Stimulated activated CD8-positive, alpha-beta memory T cell treated with anti-CD3 and anti-CD28 coated beads, Interleukin-4, amount 100 ng/mL, for 1 hour (primary cell): Measurements from ENCODE around the gene KCTD16.

Experiments
- DNase-seq, 2 donors: peaks; one replicate each; pipeline ENCODE4 v3.0.0-alpha.2; 2020; ENCODE audit warnings: low read depth in 2 of 2, low spot score in 1 of 2

KCTD16 gene

DNA sequence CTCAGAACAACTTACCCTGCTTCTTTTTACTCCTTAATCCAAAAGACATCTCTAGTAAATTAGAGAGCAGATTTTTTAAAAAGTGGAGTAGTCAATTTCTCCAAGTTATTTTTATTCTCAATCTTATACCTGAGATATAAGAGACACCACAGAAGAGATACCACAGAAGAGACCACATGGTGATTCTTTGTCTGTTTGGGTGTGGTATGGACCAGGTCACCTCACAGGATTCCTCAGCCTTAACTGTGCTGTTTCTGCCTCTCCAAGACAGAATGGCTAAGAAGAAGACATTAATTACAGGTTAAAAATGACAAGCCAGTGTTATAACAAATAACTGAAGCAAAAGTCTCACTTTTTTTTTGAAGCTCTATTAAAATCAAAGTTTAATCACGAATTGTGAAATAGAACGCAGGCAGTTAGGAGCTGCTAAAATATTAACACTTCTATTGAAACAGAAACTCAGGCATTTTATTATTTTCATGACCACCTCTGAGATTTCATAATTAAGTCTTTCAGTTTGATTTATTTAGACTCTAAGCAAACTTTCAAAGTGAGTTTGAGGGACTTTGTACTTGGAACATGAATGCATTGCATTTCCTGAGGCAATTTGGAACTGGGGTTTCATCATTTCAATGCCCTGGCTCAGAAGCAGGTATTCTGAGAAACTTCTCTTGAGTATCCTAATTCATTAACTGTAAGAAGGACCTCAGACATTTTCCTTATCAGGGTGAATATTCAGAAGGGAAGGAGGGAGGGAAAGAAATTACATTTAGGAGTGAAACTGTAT lies 280.7 kb downstream of the KCTD16 start:
- no peak for DNase-seq

DNA sequence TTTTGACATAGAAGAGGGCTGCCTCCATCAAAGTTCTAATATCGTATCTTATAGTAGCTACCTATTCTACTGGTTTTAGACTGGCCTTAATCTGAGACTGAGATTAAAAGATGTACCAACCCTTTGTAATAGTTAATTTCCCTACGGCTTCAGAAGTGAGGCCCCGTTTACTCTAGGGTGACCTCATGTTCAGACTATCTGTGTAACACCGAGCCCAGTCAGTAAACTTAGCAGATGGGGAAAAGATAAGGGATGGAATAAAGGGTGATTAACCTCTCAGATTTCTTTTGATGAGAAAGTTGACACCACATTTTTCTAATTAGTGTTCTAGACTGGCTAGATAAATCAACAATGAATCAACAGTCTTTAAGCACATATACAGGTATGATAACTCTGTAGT lies 283.1 kb downstream of the KCTD16 start:
- no peak for DNase-seq

DNA sequence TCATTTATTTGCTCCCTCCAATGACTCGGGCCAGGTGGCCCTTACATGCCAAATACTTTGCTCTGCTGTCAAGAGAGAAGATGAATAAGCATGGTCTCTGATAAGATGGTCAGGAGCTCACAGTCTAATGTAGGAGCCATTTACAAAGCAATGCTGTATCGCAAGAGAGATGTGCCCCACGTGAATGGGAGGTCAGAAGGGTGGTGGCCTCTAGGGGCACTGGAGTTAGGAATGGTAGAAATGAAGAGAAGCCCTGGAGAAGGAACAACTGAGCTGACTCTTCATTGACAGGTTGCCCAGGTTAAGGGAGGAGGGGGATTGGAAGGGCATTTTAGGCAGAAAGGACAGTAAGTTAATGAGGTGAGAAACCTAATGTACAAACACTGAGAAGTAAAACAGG lies 286.5 kb downstream of the KCTD16 start:
- DNase-seq, result no peak

DNA sequence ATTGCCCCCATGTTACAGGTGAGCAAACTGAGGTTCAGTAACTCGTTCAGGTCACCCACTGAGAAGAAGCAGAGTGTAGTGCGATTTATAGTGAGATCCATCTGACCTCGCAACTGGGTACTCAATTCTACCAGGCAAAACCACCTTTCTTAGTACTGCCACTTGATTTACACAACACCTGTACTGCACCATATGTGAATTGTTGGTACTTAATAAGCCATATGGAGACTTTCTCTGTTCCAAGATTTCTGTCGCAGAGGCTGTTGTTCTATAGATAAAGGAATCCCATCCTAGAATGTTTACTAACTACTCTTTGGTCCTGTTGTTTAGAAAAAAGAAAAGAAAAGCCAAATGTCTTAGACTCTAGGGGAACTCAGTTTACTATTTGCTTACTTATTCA lies 287.5 kb downstream of the KCTD16 start:
- no peak for DNase-seq

DNA sequence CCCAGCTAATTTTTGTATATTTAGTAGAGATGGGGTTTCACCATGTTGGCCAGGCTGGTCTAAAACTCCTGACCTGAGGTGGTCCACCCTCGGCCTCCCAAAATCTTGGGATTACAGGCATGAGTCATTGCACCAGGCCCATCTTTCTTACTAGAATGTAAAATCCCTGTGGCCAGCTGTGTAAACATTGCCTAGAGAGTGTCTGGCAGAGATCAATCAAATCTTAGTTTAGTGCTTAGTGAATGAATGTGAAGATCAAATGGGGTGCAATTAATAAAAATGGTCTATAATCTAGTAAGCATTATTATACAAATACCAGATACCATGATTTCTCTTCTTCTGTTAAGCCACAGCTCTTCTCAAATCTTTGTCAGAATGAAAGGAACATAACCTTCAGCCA lies 289.9 kb downstream of the KCTD16 start:
- no peak for DNase-seq

DNA sequence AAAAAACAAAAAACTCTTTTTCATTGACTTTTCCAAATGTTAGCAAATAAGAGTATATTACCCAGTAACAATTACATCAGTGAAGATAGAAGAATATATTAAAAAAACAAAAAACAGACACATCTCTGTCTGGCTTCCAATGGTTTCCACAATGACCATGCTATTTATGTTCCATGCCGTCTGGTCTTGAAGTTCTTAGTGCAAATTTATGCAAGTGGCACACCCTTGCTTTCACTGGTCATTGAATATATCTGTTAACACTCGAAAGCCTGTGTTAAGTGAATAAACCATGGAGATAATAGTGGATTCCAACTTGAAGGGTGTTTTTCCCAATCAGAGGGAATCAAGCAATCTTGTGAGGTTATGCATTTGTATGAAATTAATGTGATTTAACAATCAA lies 291.9 kb downstream of the KCTD16 start:
- no peak for DNase-seq

DNA sequence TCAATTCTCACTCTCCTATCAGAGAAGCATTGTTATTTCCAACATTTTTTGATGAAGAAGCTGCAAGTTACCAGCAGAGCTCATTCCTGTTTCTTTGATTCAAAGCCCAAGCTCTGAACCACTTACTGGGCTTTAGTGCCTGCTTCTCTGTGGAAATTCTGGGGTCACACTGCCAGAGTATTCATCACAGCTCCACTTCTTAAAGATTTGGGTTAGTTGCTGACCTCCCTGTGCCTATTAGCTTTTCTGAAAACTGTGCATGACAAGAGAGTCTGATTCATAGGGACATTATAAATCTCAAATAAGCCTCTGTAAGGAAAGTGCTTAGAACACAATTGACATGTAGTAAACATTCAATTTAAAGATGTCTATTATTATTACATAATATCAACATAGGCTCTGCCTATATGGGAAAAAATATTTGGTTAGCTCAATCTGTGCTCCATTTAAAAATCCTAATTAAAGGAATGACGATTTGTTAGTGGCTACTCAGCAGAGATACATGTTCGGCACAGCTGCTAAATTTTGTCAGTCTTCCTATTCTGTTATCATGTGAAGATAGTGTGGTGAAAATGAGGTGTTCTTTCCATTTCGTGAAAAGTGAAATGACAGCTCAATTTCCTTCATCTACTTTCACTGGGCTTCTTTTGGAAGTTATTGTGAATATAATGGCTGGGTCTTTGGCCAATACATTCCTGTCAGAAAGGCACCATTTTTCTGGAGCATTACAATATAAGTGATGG lies 293.0 kb downstream of the KCTD16 start:
- DNase-seq, result no peak

DNA sequence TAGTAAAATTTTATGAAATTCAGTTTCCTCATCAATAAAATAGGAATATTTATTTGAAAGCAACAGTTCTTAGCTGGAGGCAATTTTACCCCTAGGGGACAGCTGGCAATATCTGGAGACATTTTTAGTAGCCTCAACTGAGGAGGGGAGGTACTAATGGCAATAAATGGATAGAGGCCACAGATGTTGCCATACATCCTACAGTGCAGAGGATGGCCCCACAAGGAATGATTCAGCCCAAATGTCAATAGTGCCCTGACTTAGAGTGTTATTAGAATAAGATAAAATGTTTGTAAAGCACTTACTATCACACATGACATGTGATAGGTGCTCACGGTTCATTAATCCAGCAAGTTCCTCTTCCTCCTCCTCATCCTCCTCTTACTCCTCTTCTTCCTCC lies 293.6 kb downstream of the KCTD16 start:
- DNase-seq, result no peak

DNA sequence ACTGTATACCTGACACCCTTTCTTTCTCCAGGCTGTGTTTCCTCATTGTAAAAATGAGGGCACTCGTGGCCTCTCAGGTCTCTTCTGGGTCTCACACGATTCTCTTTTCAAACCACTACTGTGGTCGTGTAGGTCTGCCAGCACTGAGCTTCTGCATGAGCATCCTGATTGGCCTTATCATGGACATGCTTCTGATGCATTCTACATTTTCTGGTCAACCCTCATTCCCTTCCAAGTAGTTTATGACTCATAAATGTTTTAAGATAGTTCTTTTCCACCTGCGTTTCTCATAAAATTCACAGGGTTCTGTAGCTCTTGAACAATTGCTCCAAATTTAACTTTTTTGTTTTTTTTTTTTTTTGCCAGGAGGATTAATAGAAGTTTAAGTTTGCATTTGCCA lies 294.8 kb downstream of the KCTD16 start:
- DNase-seq, result no peak

DNA sequence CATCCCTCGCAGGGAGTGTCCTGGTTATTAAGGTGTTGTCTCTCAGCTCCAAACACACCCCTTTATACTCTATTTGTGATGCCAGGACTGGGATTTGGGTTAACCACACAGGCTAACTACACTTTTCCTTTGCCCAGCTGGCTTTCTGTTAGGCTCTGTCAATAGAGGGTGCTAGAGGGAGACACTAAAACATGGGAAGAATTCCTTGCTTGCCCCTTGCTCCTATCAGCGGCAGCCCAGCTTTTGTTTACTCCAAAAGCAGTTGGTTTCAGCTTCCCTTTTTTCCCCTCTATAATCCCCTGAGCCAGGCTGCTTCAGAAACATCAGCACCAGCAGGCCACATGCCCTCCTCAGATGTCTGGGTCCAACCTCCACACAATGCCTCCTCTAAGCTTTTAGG lies 297.1 kb downstream of the KCTD16 start:
- DNase-seq, result no peak

DNA sequence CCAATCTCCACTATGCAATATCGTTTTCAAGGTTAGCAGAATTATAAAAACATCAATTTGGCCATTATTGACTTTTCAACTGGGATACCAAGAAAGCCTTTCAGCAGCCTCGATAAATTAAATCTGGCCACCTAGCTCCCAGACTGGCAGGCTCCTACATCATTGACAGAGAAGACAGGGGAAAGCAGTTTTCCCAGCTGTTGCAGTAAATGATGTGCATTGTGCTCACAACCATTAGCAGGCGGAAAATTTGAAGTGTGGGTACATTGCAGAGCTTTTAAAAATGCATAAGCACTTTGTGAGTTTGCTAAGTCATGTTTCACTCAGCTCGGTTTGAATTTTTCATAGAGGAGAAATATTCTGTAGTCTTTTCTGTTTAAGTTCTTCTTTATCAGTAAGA lies 297.9 kb downstream of the KCTD16 start:
- DNase-seq, result no peak

DNA sequence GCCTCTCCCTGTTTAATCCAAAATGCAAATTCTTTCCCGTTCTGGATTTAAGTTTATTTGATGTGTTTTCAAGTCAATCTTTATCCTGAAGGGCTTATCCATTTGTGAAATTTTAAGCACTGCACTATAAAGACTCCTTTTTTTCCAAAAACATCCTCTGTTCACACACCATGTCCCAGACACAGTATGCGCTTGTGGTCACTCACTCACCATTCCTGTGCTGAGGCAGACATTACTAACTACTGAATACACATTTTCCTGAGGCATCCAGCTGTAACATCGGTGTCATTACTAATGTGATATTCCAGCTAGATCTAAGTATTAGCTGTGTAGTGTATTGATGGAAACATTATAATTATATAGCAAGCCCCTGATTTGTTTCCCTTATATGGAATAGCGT lies 298.4 kb downstream of the KCTD16 start:
- no peak for DNase-seq

DNA sequence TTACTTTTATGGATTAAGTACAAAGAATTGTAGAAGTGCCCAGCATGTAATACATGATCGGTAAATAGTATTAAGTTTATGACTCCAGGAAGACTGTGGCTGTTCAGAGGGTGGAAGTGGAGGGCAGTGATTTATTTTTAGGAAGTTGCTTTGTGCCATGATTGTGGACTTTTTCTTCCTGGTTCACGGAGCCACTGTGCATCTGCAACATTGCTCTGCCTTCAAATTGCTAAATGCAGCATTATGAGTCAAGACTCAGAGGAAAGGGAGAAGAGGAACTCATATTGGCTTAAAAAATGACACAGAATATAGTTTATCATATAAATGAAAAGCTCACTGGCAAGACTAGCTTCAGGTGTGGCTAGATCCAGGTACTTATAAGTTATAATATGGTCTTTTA lies 301.5 kb downstream of the KCTD16 start:
- DNase-seq, result no peak

DNA sequence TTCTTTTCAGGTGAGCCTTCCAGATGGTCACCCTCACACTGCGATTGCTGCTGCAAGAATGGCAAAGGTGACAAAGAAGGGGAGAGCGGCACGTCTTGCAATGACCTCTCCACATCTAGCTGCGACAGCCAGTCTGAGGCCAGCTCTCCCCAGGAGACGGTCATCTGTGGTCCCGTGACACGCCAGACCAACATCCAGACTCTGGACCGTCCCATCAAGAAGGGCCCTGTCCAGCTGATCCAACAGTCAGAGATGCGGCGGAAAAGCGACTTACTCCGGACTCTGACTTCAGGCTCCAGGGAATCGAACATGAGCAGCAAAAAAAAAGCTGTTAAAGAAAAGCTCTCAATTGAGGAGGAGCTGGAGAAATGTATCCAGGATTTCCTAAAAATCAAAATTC lies 303.0 kb downstream of the KCTD16 start:
- no peak for DNase-seq

DNA sequence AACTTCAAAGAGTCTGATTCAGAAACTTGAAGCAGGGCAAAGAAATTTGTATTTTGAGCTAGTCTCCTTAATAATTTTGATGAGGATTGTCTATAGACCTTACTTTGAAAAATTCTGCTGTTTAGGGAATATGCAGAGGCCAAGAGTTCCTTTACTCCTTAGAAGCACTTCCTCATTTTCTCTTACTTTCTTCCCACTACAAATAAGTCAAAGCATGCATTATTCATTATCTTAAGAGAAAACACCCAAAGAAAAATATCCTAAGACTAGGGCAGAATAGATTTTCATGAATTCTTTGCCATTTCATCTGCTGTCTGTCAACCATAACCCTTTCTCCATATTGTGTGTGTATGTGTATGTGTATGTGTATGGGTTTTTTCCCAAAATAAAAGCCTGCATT lies 307.9 kb downstream of the KCTD16 start:
- DNase-seq, result no peak

DNA sequence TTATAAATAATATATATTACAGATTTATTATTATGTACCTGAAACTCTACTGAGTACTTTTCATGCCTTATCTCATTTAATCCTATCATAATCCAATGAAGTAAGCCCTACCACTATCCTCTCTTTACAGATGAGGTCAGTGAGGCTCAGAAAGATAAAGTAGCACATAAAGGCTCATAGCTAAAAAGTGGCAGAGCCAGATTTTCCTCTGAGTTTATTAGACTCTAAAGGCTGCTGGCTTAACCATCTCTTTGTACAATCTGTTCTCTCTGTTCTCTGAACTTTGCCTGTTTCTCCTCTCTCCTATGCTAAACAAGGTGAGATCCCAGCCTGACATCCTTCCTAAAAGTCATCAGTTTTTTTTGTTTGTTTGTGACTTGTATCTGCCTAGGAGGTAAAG lies 311.2 kb downstream of the KCTD16 start:
- no peak for DNase-seq

DNA sequence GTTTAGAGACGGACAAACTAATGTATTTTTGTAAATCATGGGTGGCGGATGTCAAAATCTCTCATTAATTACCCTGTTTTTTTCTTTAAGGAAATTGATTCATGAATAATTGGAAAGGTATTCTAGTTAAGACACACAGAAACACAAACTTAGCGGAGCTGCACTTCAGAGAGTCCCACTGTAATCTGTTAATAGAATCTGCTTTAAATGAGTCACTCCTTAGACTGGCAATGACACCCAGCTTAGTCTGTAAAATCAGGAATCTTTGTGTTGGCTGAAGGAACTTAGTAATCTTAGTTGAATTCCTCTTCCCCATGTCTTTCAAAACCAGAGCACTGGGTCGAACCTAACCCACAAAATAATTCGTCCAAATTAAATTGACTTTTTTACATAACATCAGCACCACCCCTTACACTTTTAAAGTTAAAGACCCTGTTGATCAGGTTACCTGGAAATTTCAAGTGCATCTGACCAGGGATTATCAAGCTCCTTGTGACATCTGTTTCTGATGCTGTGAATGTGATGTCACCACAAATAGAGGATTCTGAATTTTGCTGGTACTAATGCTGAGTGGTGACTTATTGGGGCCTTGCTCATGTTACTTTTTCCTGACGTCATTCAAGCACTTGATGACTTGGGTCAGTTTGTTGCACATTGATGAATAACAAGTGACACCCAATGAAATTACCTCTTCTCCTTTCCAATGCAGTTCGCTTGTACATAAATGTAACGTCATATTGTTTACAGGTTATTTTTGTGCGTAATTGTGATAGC lies 313.6 kb downstream of the KCTD16 start:
- no peak for DNase-seq

DNA sequence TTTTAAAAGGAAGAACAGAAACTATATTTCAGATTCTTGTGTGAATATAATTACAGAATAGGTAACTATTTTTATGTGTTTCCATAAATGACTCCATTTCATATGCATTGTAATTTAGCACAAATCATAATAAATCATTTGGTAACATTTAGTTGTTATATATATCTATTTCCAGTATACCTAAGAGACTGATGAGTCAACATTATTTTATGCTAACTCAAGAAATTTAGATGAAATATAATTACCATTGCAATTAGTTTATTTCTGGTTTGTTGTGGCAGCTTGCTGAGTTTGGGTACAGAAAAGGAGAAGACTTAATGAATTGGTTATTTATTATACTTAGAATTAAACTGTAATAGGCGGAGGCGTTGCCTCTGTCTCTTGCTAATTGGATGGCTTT lies 314.9 kb downstream of the KCTD16 start:
- DNase-seq, result no peak

DNA sequence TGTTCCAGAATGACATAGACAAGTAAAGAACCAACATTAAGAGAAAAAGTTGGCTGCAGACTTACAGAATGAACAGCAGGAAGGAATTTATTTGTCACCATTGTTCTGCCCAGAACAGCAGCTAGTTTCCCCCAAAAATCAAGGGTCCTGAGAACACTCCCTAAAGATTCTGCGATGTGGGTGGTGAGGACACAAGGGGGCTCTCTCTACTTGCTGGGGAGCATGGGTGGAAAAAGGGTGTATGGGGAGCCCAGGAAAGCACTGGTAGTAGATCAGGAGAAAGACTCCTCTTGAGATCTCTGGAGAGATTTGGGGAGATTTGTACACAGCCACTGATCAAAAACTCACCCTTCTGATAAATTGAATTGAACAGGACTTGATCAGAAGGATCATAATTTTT lies 316.5 kb downstream of the KCTD16 start:
- DNase-seq, result no peak

DNA sequence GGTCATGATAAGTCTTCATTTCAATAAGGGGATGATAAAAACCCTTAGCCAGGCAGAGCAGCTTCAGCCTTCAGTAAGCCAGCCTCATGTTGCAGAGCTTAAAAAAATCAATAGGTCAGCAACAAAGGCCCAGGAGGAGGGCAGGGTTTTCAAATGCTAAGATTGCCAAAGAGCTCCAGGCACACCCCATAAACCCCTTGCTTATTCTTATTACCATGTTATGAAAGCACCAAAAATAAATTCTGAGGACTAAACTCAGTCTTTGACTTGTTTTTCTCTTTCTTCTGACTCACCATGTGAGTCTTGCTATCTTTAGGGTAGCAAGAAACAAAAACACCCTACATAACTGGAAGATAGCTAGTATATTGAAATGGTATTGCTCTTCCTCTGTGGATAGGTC lies 317.1 kb downstream of the KCTD16 start:
- DNase-seq, result no peak

DNA sequence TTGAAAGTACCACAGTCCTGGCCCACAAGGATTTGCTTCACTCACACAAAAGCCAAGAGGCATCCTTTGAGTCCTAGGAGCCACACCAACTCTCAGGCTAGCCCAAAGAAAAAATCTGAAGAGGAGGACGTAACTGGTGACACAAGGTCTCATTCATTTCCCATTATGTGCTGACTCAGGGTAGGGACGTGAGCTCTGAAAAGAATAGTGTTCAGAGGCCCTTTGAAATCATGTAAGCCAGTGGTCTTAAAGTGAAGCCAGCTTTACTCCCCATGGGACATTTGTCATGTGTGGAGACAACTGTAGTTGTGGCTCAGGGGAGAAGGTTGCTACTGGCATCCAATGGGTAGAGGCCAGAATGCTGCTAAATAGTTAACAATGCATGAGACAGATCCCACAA lies 332.4 kb downstream of the KCTD16 start:
- DNase-seq, result no peak

DNA sequence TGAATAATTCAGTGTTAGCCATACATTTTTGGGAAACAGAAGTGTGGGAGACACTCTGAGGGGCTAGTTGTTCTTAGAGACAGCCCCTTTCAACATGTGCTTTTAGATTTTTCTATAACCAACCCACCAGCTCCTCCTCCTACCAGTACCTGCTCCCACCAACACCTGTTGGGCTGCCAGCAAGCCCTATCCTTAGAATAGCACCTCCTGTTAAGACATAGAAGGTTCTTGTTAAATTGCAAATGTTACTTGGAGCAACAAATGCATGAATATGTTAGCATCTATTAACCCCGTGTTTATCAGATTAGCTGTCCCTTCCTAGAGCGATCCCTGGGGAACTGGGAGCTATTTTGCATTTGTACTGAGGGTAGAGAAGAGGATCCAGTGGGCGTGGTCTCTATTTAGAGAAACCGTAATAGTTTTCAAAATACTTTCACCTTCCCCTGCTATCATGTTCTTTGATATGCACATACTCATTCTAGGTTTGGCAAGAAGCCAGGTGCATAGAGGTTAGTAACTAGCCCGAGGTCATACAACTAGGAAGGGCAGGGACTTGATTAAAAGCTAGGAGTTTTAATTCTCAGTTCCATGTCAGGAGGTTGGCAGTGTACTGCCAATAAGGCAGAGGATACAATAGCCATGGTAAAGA lies 334.4 kb downstream of the KCTD16 start:
- no peak for DNase-seq
